HG02981 (cell line): ENCODE data around the gene TMEM30A.

Source experiments
- ATAC-seq: cut with Tn5 transposase; IDR thresholded peaks from one replicate; pipeline ENCODE4 v1.9.1; 2021; ENCODE audit warnings: mild to moderate bottlenecking, moderate library complexity; ENCODE audit not compliant: unreplicated experiment

Gene TMEM30A

GRCh38 chr6:75292555-75292954, 8.0 kb upstream of the TMEM30A start:
- no peak for ATAC-seq

GRCh38 chr6:75291744-75292143, 7.2 kb upstream of the TMEM30A start:
- ATAC-seq = no peak

- no peak for ATAC-seq
These were observed 6.7 kb upstream of the TMEM30A start for GRCh38 chr6:75291331-75291730.

- ATAC-seq = no peak
These were observed 5.7 kb upstream of the TMEM30A start for GRCh38 chr6:75290136-75290945.

- no peak for ATAC-seq
These were observed 3.4 kb upstream of the TMEM30A start for GRCh38 chr6:75288023-75288422.

GRCh38 chr6:75287424-75287823, 2.8 kb upstream of the TMEM30A start:
- ATAC-seq = no peak

- no peak for ATAC-seq
These were observed 2.4 kb upstream of the TMEM30A start for GRCh38 chr6:75286955-75287354.

- no peak for ATAC-seq
These were observed 669 bp upstream of the TMEM30A start for GRCh38 chr6:75285283-75285639.

GRCh38 chr6:75283907-75284631, 523 bp downstream of the TMEM30A start:
- ATAC-seq = peak; percentile 3

GRCh38 chr6:75282706-75283105, 1.9 kb downstream of the TMEM30A start:
- no peak for ATAC-seq

GRCh38 chr6:75281653-75282052, 2.9 kb downstream of the TMEM30A start:
- ATAC-seq = peak; percentile 17

- ATAC-seq = no peak
These were observed 4.3 kb downstream of the TMEM30A start for GRCh38 chr6:75280131-75280855.

GRCh38 chr6:75279418-75279817, 5.2 kb downstream of the TMEM30A start:
- no peak for ATAC-seq

- no peak for ATAC-seq
These were observed 6.0 kb downstream of the TMEM30A start for GRCh38 chr6:75278474-75279077.

GRCh38 chr6:75275067-75275466, 9.5 kb downstream of the TMEM30A start:
- ATAC-seq = no peak

- no peak for ATAC-seq
These were observed 11.6 kb downstream of the TMEM30A start for GRCh38 chr6:75273009-75273408.

- no peak for ATAC-seq
These were observed 12.3 kb downstream of the TMEM30A start for GRCh38 chr6:75272145-75272840.

GRCh38 chr6:75268988-75269354, 15.6 kb downstream of the TMEM30A start:
- no peak for ATAC-seq

GRCh38 chr6:75268121-75268987, 16.2 kb downstream of the TMEM30A start:
- ATAC-seq = no peak

GRCh38 chr6:75267461-75267860, 17.1 kb downstream of the TMEM30A start:
- ATAC-seq = no peak
